HG03442 (cell line): ENCODE measurements around the gene FGF10.

Experiments
- ATAC-seq: cut with Tn5 transposase; IDR thresholded peaks from one replicate; pipeline ENCODE4 v1.9.1; 2021; ENCODE audit warnings: mild to moderate bottlenecking, moderate library complexity; ENCODE audit not compliant: unreplicated experiment

FGF10 gene

GRCh38 chr5:44358421-44358820 lies 30.8 kb downstream of the FGF10 start:
- no peak for ATAC-seq

- ATAC-seq, result no peak
These were observed 33.0 kb downstream of the FGF10 start for GRCh38 chr5:44356231-44356630.

GRCh38 chr5:44345871-44346270 lies 43.3 kb downstream of the FGF10 start:
- ATAC-seq, result no peak

- no peak for ATAC-seq
These were observed 52.5 kb downstream of the FGF10 start for GRCh38 chr5:44336708-44337107.

GRCh38 chr5:44334622-44335021 lies 54.6 kb downstream of the FGF10 start:
- no peak for ATAC-seq

- ATAC-seq, result peak; percentile 72
These were observed 56.8 kb downstream of the FGF10 start for GRCh38 chr5:44332285-44332971.

GRCh38 chr5:44331471-44332050 lies 57.7 kb downstream of the FGF10 start:
- no peak for ATAC-seq

- ATAC-seq, result no peak
These were observed 59.5 kb downstream of the FGF10 start for GRCh38 chr5:44329716-44330115.

- no peak for ATAC-seq
These were observed 68.0 kb downstream of the FGF10 start for GRCh38 chr5:44321144-44321725.

- ATAC-seq, result no peak
These were observed 69.0 kb downstream of the FGF10 start for GRCh38 chr5:44320188-44320587.

- no peak for ATAC-seq
These were observed 70.3 kb downstream of the FGF10 start for GRCh38 chr5:44318883-44319282.

- ATAC-seq, result no peak
These were observed 76.8 kb downstream of the FGF10 start for GRCh38 chr5:44312374-44312773.

- no peak for ATAC-seq
These were observed 88.7 kb downstream of the FGF10 start for GRCh38 chr5:44300551-44300950.

GRCh38 chr5:44299394-44299793 lies 89.8 kb downstream of the FGF10 start:
- ATAC-seq, result no peak

- ATAC-seq, result no peak
These were observed 94.7 kb downstream of the FGF10 start for GRCh38 chr5:44294516-44294915.

GRCh38 chr5:44292736-44293135 lies 96.5 kb downstream of the FGF10 start:
- ATAC-seq, result no peak

GRCh38 chr5:44278469-44278868 lies 110.8 kb downstream of the FGF10 start:
- no peak for ATAC-seq

- no peak for ATAC-seq
These were observed 113.3 kb downstream of the FGF10 start for GRCh38 chr5:44275908-44276307.

- ATAC-seq, result no peak
These were observed 113.9 kb downstream of the FGF10 start for GRCh38 chr5:44275329-44275728.

- no peak for ATAC-seq
These were observed 121.3 kb downstream of the FGF10 start for GRCh38 chr5:44267909-44268308.

GRCh38 chr5:44266882-44267576 lies 122.2 kb downstream of the FGF10 start:
- ATAC-seq, result no peak

- no peak for ATAC-seq
These were observed 123.5 kb downstream of the FGF10 start for GRCh38 chr5:44265713-44266112.
